Measurements from ENCODE around the gene TTLL10. TPM values are rescaled to one million over a fixed set of nuclear protein-coding genes. Genes with fewer than 3 reads are reported as not detected.

Gene TTLL10
- total RNA-seq, 1 donor from 2014 or later: not detected

- no peak overlapping the region for H3K4me3 Mint-ChIP-seq (ENCODE audit: unreplicated experiment)
- no peaks in the 10 kb centered on the region for H3K9me3 Mint-ChIP-seq (ENCODE audit: unreplicated experiment)
- H3K9ac ChIP-seq (ENCODE audit: low read length): no peak overlapping the region
Measured at GRCh38 chr1:1205769-1206375, 32.2 kb downstream of the TTLL10 start.

GRCh38 chr1:1206376-1206965 lies 32.8 kb downstream of the TTLL10 start, which contains the start of gene TNFRSF18:
TSS of gene TNFRSF18 (minus strand) at chr1:1206592. CDS start at chr1:1206571, 21 bp downstream.
- no peak for DNase-seq (ENCODE audit: low read depth)
- Mint-ChIP-seq H3K4me1 (ENCODE audit: low read depth, unreplicated experiment) (peaks cover 5% of the 10 kb centered on the region), H3K36me3 (ENCODE audit: low read depth, unreplicated experiment) (no peaks in the 10 kb centered on the region), H3K9me3 (ENCODE audit: unreplicated experiment) (no peaks in the 10 kb centered on the region), H3K27ac (ENCODE audit: unreplicated experiment) (no peak within 1 kb of the TSS), H3K27me3 (ENCODE audit: low read depth, unreplicated experiment) (peaks cover 2% of the 10 kb centered on the region), H3K4me3 (ENCODE audit: unreplicated experiment) (no peak within 1 kb of the TSS)
- Histone ChIP-seq H4K20me1 (ENCODE audit: insufficient read depth, low read length) (no peaks in the 10 kb centered on the region), H3K4me3 (ENCODE audit: insufficient read depth, low read depth, low read length) (peak within 1 kb of the TSS; percentile 5), H3K4me1 (ENCODE audit: insufficient read depth, low read length) (peaks cover 27% of the 10 kb centered on the region), H3K9ac (ENCODE audit: low read length) (no peak within 1 kb of the TSS), H3K4me2 (ENCODE audit: low read length) (peak within 1 kb of the TSS; percentile 73), H3K36me3 (ENCODE audit: insufficient read depth, low read length) (no peaks in the 10 kb centered on the region), H3K27me3 (ENCODE audit: insufficient read depth, low read length) (peaks cover 3% of the 10 kb centered on the region), H3K9me3 (ENCODE audit: insufficient read depth, low read depth, low read length) (no peaks in the 10 kb centered on the region), H3K79me2 (ENCODE audit: insufficient read depth, low read length) (no peaks in the 10 kb centered on the region), H3K27ac (ENCODE audit: low read depth, low read length) (no peak within 1 kb of the TSS), H2AFZ (ENCODE audit: low read depth, low read length) (peak within 1 kb of the TSS; percentile 60)
- FAIRE-seq: no peak
- TF ChIP-seq EZH2 (IDR thresholded peaks at IDR 0.05; ENCODE audit: insufficient read depth, low read length) (no peak), CTCF (IDR thresholded peaks at IDR 0.05; ENCODE audit: insufficient read depth, low read depth, low read length) (no peak)

More at GRCh38 chr1:1205769-1206375, 32.2 kb downstream of the TTLL10 start:
- H3K4me2 ChIP-seq (ENCODE audit: low read length): peak overlapping the region; percentile 73
- H3K27ac ChIP-seq (ENCODE audit: low read depth, low read length): no peak overlapping the region
- peaks cover 5% of the 10 kb centered on the region for H3K4me1 Mint-ChIP-seq (ENCODE audit: low read depth, unreplicated experiment)
- TF ChIP-seq CTCF (IDR thresholded peaks at IDR 0.05; ENCODE audit: insufficient read depth, low read depth, low read length): no peak
- TF ChIP-seq EZH2 (IDR thresholded peaks at IDR 0.05; ENCODE audit: insufficient read depth, low read length): no peak
- H3K27me3 ChIP-seq (ENCODE audit: insufficient read depth, low read length): peaks cover 3% of the 10 kb centered on the region
- H2AFZ ChIP-seq (ENCODE audit: low read depth, low read length): peak overlapping the region; percentile 60
- no peaks in the 10 kb centered on the region for H3K79me2 ChIP-seq (ENCODE audit: insufficient read depth, low read length)
- DNase-seq (ENCODE audit: low read depth): no peak
- H3K9me3 ChIP-seq (ENCODE audit: insufficient read depth, low read depth, low read length): no peaks in the 10 kb centered on the region
- H3K36me3 Mint-ChIP-seq (ENCODE audit: low read depth, unreplicated experiment): no peaks in the 10 kb centered on the region
- H3K4me1 ChIP-seq (ENCODE audit: insufficient read depth, low read length): peaks cover 27% of the 10 kb centered on the region
- peaks cover 2% of the 10 kb centered on the region for H3K27me3 Mint-ChIP-seq (ENCODE audit: low read depth, unreplicated experiment)
- H3K36me3 ChIP-seq (ENCODE audit: insufficient read depth, low read length): no peaks in the 10 kb centered on the region
- H3K27ac Mint-ChIP-seq (ENCODE audit: unreplicated experiment): no peak overlapping the region
- H4K20me1 ChIP-seq (ENCODE audit: insufficient read depth, low read length): no peaks in the 10 kb centered on the region
- no peak for FAIRE-seq
- H3K4me3 ChIP-seq (ENCODE audit: insufficient read depth, low read depth, low read length): peak overlapping the region; percentile 5

Data from astrocyte (in vitro differentiated cells and primary cell).